Measurements from ENCODE around the gene ERC1. TPM values are rescaled to one million over a fixed set of nuclear protein-coding genes. Genes with fewer than 3 reads are reported as not detected.

ERC1 gene
- total RNA-seq, 1 experiment from 2014 or later = 40.4 TPM

DNA sequence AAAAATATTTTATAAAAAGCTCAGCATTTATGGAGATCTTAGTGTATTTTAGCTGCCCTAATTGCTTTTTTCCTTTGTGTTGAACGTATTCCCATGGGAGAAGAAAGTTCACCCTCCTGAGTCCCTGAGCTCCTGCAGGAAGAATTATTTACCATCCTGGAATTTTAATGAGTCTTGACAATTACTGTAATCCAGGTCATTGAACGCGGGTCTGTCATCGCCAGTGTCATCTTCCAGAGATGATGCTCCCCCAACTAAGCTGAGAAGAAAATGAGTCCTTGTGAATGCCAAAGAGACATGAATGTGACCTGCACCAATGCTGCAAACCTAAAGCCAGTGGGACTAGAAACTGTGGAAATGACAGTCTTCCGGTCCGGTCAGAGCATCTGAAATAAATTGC lies 473.9 kb downstream of the ERC1 start:
- ChIA-PET POLR2A (interaction anchor here (0.6 kb wide), 1 partner anchor 14 kb away, joined by 3 read pairs; no protein-coding TSS in a partner anchor), CTCF (no interaction called here)
- H3K27ac ChIP-seq (ENCODE audit: low read length) = no peak overlapping the region
- H3K4me1 ChIP-seq (ENCODE audit: control insufficient read depth, insufficient read depth, low read length) = no peaks in the 10 kb centered on the region; the same call in 1 of the 2 replicates
- TF ChIP-seq TCF7L2 (IDR thresholded peaks at IDR 0.05; ENCODE audit: low read depth, low read length) = no peak
- TF ChIP-seq, protein P1, sequence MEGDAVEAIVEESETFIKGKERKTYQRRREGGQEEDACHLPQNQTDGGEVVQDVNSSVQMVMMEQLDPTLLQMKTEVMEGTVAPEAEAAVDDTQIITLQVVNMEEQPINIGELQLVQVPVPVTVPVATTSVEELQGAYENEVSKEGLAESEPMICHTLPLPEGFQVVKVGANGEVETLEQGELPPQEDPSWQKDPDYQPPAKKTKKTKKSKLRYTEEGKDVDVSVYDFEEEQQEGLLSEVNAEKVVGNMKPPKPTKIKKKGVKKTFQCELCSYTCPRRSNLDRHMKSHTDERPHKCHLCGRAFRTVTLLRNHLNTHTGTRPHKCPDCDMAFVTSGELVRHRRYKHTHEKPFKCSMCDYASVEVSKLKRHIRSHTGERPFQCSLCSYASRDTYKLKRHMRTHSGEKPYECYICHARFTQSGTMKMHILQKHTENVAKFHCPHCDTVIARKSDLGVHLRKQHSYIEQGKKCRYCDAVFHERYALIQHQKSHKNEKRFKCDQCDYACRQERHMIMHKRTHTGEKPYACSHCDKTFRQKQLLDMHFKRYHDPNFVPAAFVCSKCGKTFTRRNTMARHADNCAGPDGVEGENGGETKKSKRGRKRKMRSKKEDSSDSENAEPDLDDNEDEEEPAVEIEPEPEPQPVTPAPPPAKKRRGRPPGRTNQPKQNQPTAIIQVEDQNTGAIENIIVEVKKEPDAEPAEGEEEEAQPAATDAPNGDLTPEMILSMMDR (IDR thresholded peaks at IDR 0.05) = no peak
- TF ChIP-seq SIN3A (IDR thresholded peaks at IDR 0.05; ENCODE audit: borderline replicate concordance, insufficient read depth, low read depth, low read length) = no peak
- TF ChIP-seq, protein P2, sequence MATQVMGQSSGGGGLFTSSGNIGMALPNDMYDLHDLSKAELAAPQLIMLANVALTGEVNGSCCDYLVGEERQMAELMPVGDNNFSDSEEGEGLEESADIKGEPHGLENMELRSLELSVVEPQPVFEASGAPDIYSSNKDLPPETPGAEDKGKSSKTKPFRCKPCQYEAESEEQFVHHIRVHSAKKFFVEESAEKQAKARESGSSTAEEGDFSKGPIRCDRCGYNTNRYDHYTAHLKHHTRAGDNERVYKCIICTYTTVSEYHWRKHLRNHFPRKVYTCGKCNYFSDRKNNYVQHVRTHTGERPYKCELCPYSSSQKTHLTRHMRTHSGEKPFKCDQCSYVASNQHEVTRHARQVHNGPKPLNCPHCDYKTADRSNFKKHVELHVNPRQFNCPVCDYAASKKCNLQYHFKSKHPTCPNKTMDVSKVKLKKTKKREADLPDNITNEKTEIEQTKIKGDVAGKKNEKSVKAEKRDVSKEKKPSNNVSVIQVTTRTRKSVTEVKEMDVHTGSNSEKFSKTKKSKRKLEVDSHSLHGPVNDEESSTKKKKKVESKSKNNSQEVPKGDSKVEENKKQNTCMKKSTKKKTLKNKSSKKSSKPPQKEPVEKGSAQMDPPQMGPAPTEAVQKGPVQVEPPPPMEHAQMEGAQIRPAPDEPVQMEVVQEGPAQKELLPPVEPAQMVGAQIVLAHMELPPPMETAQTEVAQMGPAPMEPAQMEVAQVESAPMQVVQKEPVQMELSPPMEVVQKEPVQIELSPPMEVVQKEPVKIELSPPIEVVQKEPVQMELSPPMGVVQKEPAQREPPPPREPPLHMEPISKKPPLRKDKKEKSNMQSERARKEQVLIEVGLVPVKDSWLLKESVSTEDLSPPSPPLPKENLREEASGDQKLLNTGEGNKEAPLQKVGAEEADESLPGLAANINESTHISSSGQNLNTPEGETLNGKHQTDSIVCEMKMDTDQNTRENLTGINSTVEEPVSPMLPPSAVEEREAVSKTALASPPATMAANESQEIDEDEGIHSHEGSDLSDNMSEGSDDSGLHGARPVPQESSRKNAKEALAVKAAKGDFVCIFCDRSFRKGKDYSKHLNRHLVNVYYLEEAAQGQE (IDR thresholded peaks at IDR 0.05; ENCODE audit: insufficient read depth in 1 of 2, low read depth in 2 of 2, low read length in 1 of 2) = no peak
- TF ChIP-seq POLR2AphosphoS5 (IDR thresholded peaks at IDR 0.05; ENCODE audit: low read depth, low read length) = no peak
- intact Hi-C loops (cut with micrococcal nuclease; ENCODE audit: unreplicated experiment) = no loop called here
- DNase-seq (ENCODE audit: low read depth, low spot score) = no peak
- no peak for ATAC-seq
- BruUV-seq (replicated peaks) = no TSS peak
- no peaks in the 10 kb centered on the region for H3K9me3 ChIP-seq (ENCODE audit: control insufficient read depth, insufficient read depth, low read depth, low read length)
- H3K27me3 ChIP-seq (ENCODE audit: control insufficient read depth, insufficient read depth, low read length) = no peaks in the 10 kb centered on the region
- in situ Hi-C loops (cut with HindIII; ENCODE audit: low pct_unique_long_range_greater_than_20kb, low sequenced_read_pairs) = no loop called here
- H3K4me3 ChIP-seq (ENCODE audit: low read depth in 2 of 2, low read length in 2 of 2) = no peak overlapping the region
- no peaks in the 10 kb centered on the region for H3K36me3 ChIP-seq (ENCODE audit: control insufficient read depth, insufficient read depth, low read length)

DNA sequence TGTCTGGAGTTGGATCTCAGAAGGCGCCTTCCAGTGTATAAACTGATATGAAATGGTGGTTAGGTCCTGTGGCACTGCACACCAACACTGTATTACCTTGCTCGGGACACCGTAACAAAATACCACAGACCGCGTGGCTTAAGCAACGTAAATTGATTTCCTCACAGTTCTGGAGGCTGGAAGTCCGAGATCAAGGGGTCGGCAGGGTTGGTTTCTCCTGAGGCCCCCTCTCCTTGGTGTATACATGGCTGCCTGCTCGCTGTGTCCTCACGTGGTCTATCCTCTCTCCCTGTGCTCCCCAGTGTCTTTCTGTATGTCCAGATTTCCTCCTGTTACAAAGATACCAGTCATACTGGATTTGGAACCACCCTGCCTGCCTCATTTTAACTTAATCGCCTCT lies 475.0 kb downstream of the ERC1 start:
- ChIA-PET CTCF (no interaction called here), POLR2A (no interaction called here)
- in situ Hi-C loops (cut with HindIII; ENCODE audit: low pct_unique_long_range_greater_than_20kb, low sequenced_read_pairs) (no loop called here), intact Hi-C loops (cut with micrococcal nuclease; ENCODE audit: unreplicated experiment) (no loop called here)
- TF ChIP-seq TCF7L2 (IDR thresholded peaks at IDR 0.05; ENCODE audit: low read depth, low read length) (no peak), POLR2AphosphoS5 (IDR thresholded peaks at IDR 0.05; ENCODE audit: low read depth, low read length) (no peak), SIN3A (IDR thresholded peaks at IDR 0.05; ENCODE audit: borderline replicate concordance, insufficient read depth, low read depth, low read length) (no peak)
- TF ChIP-seq, protein P1 (IDR thresholded peaks at IDR 0.05) = no peak
- TF ChIP-seq, protein P2 (IDR thresholded peaks at IDR 0.05; ENCODE audit: insufficient read depth in 1 of 2, low read depth in 2 of 2, low read length in 1 of 2) = no peak
- BruUV-seq (replicated peaks) = no TSS peak
- Histone ChIP-seq H3K9me3 (ENCODE audit: control insufficient read depth, insufficient read depth, low read depth, low read length) (no peaks in the 10 kb centered on the region), H3K4me3 (ENCODE audit: low read depth in 2 of 2, low read length in 2 of 2) (no peak overlapping the region), H3K27me3 (ENCODE audit: control insufficient read depth, insufficient read depth, low read length) (no peaks in the 10 kb centered on the region), H3K4me1 (ENCODE audit: control insufficient read depth, insufficient read depth, low read length) (no peaks in the 10 kb centered on the region; the same call in 1 of the 2 replicates), H3K36me3 (ENCODE audit: control insufficient read depth, insufficient read depth, low read length) (no peaks in the 10 kb centered on the region), H3K27ac (ENCODE audit: low read length) (no peak overlapping the region)
- ATAC-seq = no peak
- DNase-seq (ENCODE audit: low read depth, low spot score) = no peak
